Activated CD8-positive, alpha-beta memory T cell treated with anti-CD3 and anti-CD28 coated beads, Interleukin-2, amount 10 ng/mL, durations not matched to agents 7 days and 5 days (primary cell): ENCODE data around the gene PRRT1B. TPM values are rescaled to one million over a fixed set of nuclear protein-coding genes. Genes with fewer than 3 reads are reported as not detected.

Experiments
- ATAC-seq: fragments of 150-1000 bp; cut with Tn5 transposase; one replicate; pipeline ENCODE4 v1.10.0; 2021; ENCODE audit warnings: moderate library complexity
- CTCF ChIA-PET: fragments of 350-600 bp; sonication (Branson Sonifier 250); formaldehyde crosslinking; loops from one replicate; lab custom pipeline; 2021; ENCODE audit warnings: antibody characterized with exemption; lab: Charles Lee
- DNase-seq: peaks from one replicate; pipeline ENCODE4 v3.0.0-alpha.2; 2020
- H3K27ac Mint-ChIP-seq: one replicate; pipeline ENCODE4 v1.8.0; 2021; ENCODE audit warnings: mild to moderate bottlenecking, mixed read lengths
- H3K27me3 Mint-ChIP-seq: one replicate; pipeline ENCODE4 v1.8.0; 2021; ENCODE audit warnings: mixed read lengths
- H3K36me3 Mint-ChIP-seq: one replicate; pipeline ENCODE4 v1.8.0; 2021; ENCODE audit warnings: mild to moderate bottlenecking, mixed read lengths
- H3K4me1 Mint-ChIP-seq: one replicate; pipeline ENCODE4 v1.8.0; 2021; ENCODE audit warnings: mixed read lengths
- H3K4me3 Mint-ChIP-seq: one replicate; pipeline ENCODE4 v1.8.0; 2021; ENCODE audit warnings: mild to moderate bottlenecking, moderate library complexity, mixed read lengths
- H3K9me3 Mint-ChIP-seq: one replicate; pipeline ENCODE4 v1.8.0; 2022; ENCODE audit warnings: low read depth, mixed read lengths
- total RNA-seq, 2 experiments: library from RNA; stranded (reverse); gene quantifications; one replicate each; pipeline ENCODE4 v1.2.3, GENCODE V29; 2021

Gene PRRT1B
- total RNA-seq, 2 experiments from 2014 or later: not detected

GRCh38 chr9:131525643-131526565 lies 19.4 kb upstream of the PRRT1B start:
- H3K27ac Mint-ChIP-seq: no peak overlapping the region
- no peaks in the 10 kb centered on the region for H3K9me3 Mint-ChIP-seq
- DNase-seq (no peak), ATAC-seq (no peak)
- no peaks in the 10 kb centered on the region for H3K27me3 Mint-ChIP-seq
- H3K36me3 Mint-ChIP-seq: peaks cover 32% of the 10 kb centered on the region
- H3K4me1 Mint-ChIP-seq: peaks cover 10% of the 10 kb centered on the region
- H3K4me3 Mint-ChIP-seq: no peak overlapping the region
- CTCF ChIA-PET: no interaction called here

- Mint-ChIP-seq H3K4me1 (peaks cover 10% of the 10 kb centered on the region), H3K27ac (no peak overlapping the region), H3K4me3 (no peak overlapping the region), H3K36me3 (peaks cover 29% of the 10 kb centered on the region), H3K27me3 (no peaks in the 10 kb centered on the region), H3K9me3 (no peaks in the 10 kb centered on the region)
- ATAC-seq (no peak), DNase-seq (no peak)
- CTCF ChIA-PET: no interaction called here
These were observed 17.1 kb upstream of the PRRT1B start for GRCh38 chr9:131528186-131528585.

GRCh38 chr9:131528886-131529505 lies 16.3 kb upstream of the PRRT1B start:
- peak overlapping the region; percentile 3 for H3K4me3 Mint-ChIP-seq
- peaks cover 28% of the 10 kb centered on the region for H3K36me3 Mint-ChIP-seq
- DNase-seq: no peak
- peaks cover 10% of the 10 kb centered on the region for H3K4me1 Mint-ChIP-seq
- H3K27ac Mint-ChIP-seq: no peak overlapping the region
- H3K9me3 Mint-ChIP-seq: no peaks in the 10 kb centered on the region
- H3K27me3 Mint-ChIP-seq: no peaks in the 10 kb centered on the region
- CTCF ChIA-PET: no interaction called here
- no peak for ATAC-seq

GRCh38 chr9:131529597-131530545 lies 15.5 kb upstream of the PRRT1B start:
- peaks cover 21% of the 10 kb centered on the region for H3K36me3 Mint-ChIP-seq
- CTCF ChIA-PET: no interaction called here
- peak overlapping the region; percentile 67 for H3K27ac Mint-ChIP-seq
- H3K4me1 Mint-ChIP-seq: peaks cover 16% of the 10 kb centered on the region
- no peaks in the 10 kb centered on the region for H3K9me3 Mint-ChIP-seq
- H3K27me3 Mint-ChIP-seq: no peaks in the 10 kb centered on the region
- DNase-seq (no peak), ATAC-seq (no peak)
- H3K4me3 Mint-ChIP-seq: peak overlapping the region; percentile 77

GRCh38 chr9:131530546-131530919 lies 14.8 kb upstream of the PRRT1B start:
- H3K4me3 Mint-ChIP-seq: peak overlapping the region; percentile 77
- H3K9me3 Mint-ChIP-seq: no peaks in the 10 kb centered on the region
- DNase-seq: no peak
- ATAC-seq: peak; percentile 31
- CTCF ChIA-PET: no interaction called here
- no peaks in the 10 kb centered on the region for H3K27me3 Mint-ChIP-seq
- peaks cover 21% of the 10 kb centered on the region for H3K36me3 Mint-ChIP-seq
- H3K4me1 Mint-ChIP-seq: peaks cover 21% of the 10 kb centered on the region
- peak overlapping the region; percentile 65 for H3K27ac Mint-ChIP-seq

GRCh38 chr9:131530920-131531832 lies 14.1 kb upstream of the PRRT1B start, which contains the start of gene UCK1:
UCK1 (minus strand) TSS chr9:131531263; CDS start chr9:131531174, 89 bp downstream.
- ATAC-seq (peak; percentile 96), DNase-seq (peak; percentile 79)
- Mint-ChIP-seq H3K27ac (peak within 1 kb of the TSS; percentile 67), H3K27me3 (no peaks in the 10 kb centered on the region), H3K9me3 (no peaks in the 10 kb centered on the region), H3K4me3 (peak within 1 kb of the TSS; percentile 77), H3K36me3 (peaks cover 16% of the 10 kb centered on the region), H3K4me1 (peaks cover 21% of the 10 kb centered on the region)
- CTCF ChIA-PET: interaction anchor here (0.8 kb wide), 1 partner anchor 224 kb away, joined by 4 read pairs; no protein-coding TSS in a partner anchor

- DNase-seq (no peak), ATAC-seq (no peak)
- Mint-ChIP-seq H3K27ac (peak overlapping the region; percentile 64), H3K9me3 (peaks cover 2% of the 10 kb centered on the region), H3K36me3 (no peaks in the 10 kb centered on the region), H3K4me3 (no peak overlapping the region), H3K27me3 (no peaks in the 10 kb centered on the region), H3K4me1 (peaks cover 27% of the 10 kb centered on the region)
- CTCF ChIA-PET: interaction anchor here (1.1 to 1.3 kb wide), 2 partner anchors 50 to 221 kb away, joined by 3 read pairs; no protein-coding TSS in a partner anchor
These were observed 10.5 kb upstream of the PRRT1B start for GRCh38 chr9:131534721-131535237.

- CTCF ChIA-PET: interaction anchor here (2.1 kb wide), 1 partner anchor 53 kb away, joined by 4 read pairs; no protein-coding TSS in a partner anchor
- H3K27me3 Mint-ChIP-seq: no peaks in the 10 kb centered on the region
- H3K9me3 Mint-ChIP-seq: peaks cover 7% of the 10 kb centered on the region
- H3K27ac Mint-ChIP-seq: no peak overlapping the region
- ATAC-seq: no peak
- H3K36me3 Mint-ChIP-seq: peaks cover 2% of the 10 kb centered on the region
- no peak overlapping the region for H3K4me3 Mint-ChIP-seq
- no peak for DNase-seq
- peaks cover 26% of the 10 kb centered on the region for H3K4me1 Mint-ChIP-seq
These were observed 7.4 kb upstream of the PRRT1B start for GRCh38 chr9:131537946-131538345.

- Mint-ChIP-seq H3K27ac (peak overlapping the region; percentile 70), H3K36me3 (peaks cover 11% of the 10 kb centered on the region), H3K27me3 (peaks cover 4% of the 10 kb centered on the region), H3K4me3 (no peak overlapping the region), H3K4me1 (peaks cover 25% of the 10 kb centered on the region), H3K9me3 (peaks cover 15% of the 10 kb centered on the region)
- peak; percentile 60 for ATAC-seq
- CTCF ChIA-PET: interaction anchor here (0.6 to 2.1 kb wide), 2 partner anchors 36 to 52 kb away, joined by 3 to 4 read pairs; no protein-coding TSS in a partner anchor
- peak; percentile 59 for DNase-seq
These were observed 6.0 kb upstream of the PRRT1B start for GRCh38 chr9:131539223-131539923.

- ATAC-seq: no peak
- H3K9me3 Mint-ChIP-seq: peaks cover 16% of the 10 kb centered on the region
- peaks cover 18% of the 10 kb centered on the region for H3K36me3 Mint-ChIP-seq
- no peak overlapping the region for H3K27ac Mint-ChIP-seq
- H3K4me3 Mint-ChIP-seq: no peak overlapping the region
- peaks cover 23% of the 10 kb centered on the region for H3K4me1 Mint-ChIP-seq
- DNase-seq: no peak
- H3K27me3 Mint-ChIP-seq: peaks cover 35% of the 10 kb centered on the region
- CTCF ChIA-PET: no interaction called here
These were observed 2.2 kb upstream of the PRRT1B start for GRCh38 chr9:131543141-131543540.

GRCh38 chr9:131545786-131546335 lies 538 bp downstream of the PRRT1B start:
- no peak overlapping the region for H3K27ac Mint-ChIP-seq
- no peak for ATAC-seq
- H3K27me3 Mint-ChIP-seq: peaks cover 58% of the 10 kb centered on the region
- H3K36me3 Mint-ChIP-seq: peaks cover 25% of the 10 kb centered on the region
- peaks cover 23% of the 10 kb centered on the region for H3K9me3 Mint-ChIP-seq
- DNase-seq: no peak
- CTCF ChIA-PET: interaction anchor here (0.6 to 1.5 kb wide), 2 partner anchors 14 to 64 kb away, joined by 3 to 7 read pairs; no protein-coding TSS in a partner anchor
- peaks cover 8% of the 10 kb centered on the region for H3K4me1 Mint-ChIP-seq
- no peak overlapping the region for H3K4me3 Mint-ChIP-seq
